WTC11 (cell line): ENCODE data around the gene BEND6. TPM values are rescaled to one million over a fixed set of nuclear protein-coding genes. Genes with fewer than 3 reads are reported as not detected.

Source experiments
- ATAC-seq: fragments of 200-7000 bp; cut with Tn5 transposase; 2 replicates; pipeline ENCODE4 v1.10.0; 2021; ENCODE audit warnings: mild to moderate bottlenecking, moderate library complexity
- CTCF ChIA-PET: fragments of 300-600 bp; sonication (Branson Sonifier 250); formaldehyde crosslinking; loops from one replicate; lab custom pipeline; 2021; ENCODE audit warnings: antibody characterized with exemption; lab: Charles Lee
- POLR2A ChIA-PET: fragments of 350-600 bp; sonication (Branson Sonifier 250); formaldehyde crosslinking; loops from one replicate; lab custom pipeline; 2021; ENCODE audit warnings: antibody characterized with exemption; lab: Charles Lee
- DNase-seq: peaks from one replicate; pipeline ENCODE4 v3.0.0; 2021; ENCODE audit warnings: low spot score
- H3K27ac Mint-ChIP-seq: 2 replicates; pipeline ENCODE4 v1.8.0; 2021; ENCODE audit warnings: mixed read lengths
- H3K27me3 Mint-ChIP-seq: 2 replicates; pipeline ENCODE4 v1.8.0; 2021; ENCODE audit warnings: low read depth, mild to moderate bottlenecking, moderate library complexity, mixed read lengths
- H3K36me3 Mint-ChIP-seq: 2 replicates; pipeline ENCODE4 v1.8.0; 2021; ENCODE audit warnings: mixed read lengths
- H3K4me1 Mint-ChIP-seq: 2 replicates; pipeline ENCODE4 v1.8.0; 2022; ENCODE audit warnings: mixed read lengths
- H3K4me3 Mint-ChIP-seq: 2 replicates; pipeline ENCODE4 v1.8.0; 2021; ENCODE audit warnings: mild to moderate bottlenecking, moderate library complexity, mixed read lengths
- H3K9me3 Mint-ChIP-seq: 2 replicates; pipeline ENCODE4 v1.8.0; 2021; ENCODE audit warnings: mixed read lengths
- ATF1 ChIP-seq: sonication (generic); formaldehyde crosslinking; IDR thresholded peaks from 2 replicates; pipeline ENCODE4 v1.8.1; 2023; ENCODE audit warnings: mild to moderate bottlenecking, moderate library complexity, missing genetic modification reagents
- EMX1 ChIP-seq: fragments of 250-450 bp; sonication (Bioruptor Pico); IDR thresholded peaks from 2 replicates; pipeline ENCODE4 v1.8.0; 2021; ENCODE audit warnings: mild to moderate bottlenecking
- ETV6 ChIP-seq: sonication (generic); formaldehyde crosslinking; IDR thresholded peaks from 2 replicates; pipeline ENCODE4 v1.8.1; 2022; ENCODE audit warnings: mild to moderate bottlenecking, missing genetic modification reagents
- GRHL2 ChIP-seq: fragments of 250-450 bp; sonication (Bioruptor Pico); IDR thresholded peaks from 2 replicates; pipeline ENCODE4 v1.8.0; 2022; ENCODE audit warnings: mild to moderate bottlenecking, moderate library complexity; ENCODE audit not compliant: insufficient replicate concordance, severe bottlenecking
- KAT7 ChIP-seq: sonication (generic); formaldehyde crosslinking; IDR thresholded peaks from 2 replicates; pipeline ENCODE4 v1.8.1; 2023; ENCODE audit warnings: missing genetic modification reagents, mild to moderate bottlenecking, borderline replicate concordance
- NR1H2 ChIP-seq: sonication (generic); formaldehyde crosslinking; IDR thresholded peaks from 2 replicates; pipeline ENCODE4 v1.9.0; 2021; ENCODE audit warnings: mild to moderate bottlenecking, moderate library complexity, missing genetic modification reagents
- NR2C2 ChIP-seq: sonication (generic); formaldehyde crosslinking; IDR thresholded peaks from 2 replicates; pipeline ENCODE4 v1.8.0; 2022; ENCODE audit warnings: mild to moderate bottlenecking, missing genetic modification reagents
- OVOL2 ChIP-seq: fragments of 250-450 bp; sonication (Bioruptor Pico); IDR thresholded peaks from 2 replicates; pipeline ENCODE4 v1.9.0; 2021; ENCODE audit warnings: mild to moderate bottlenecking, borderline replicate concordance
- TEAD1 ChIP-seq: sonication (generic); formaldehyde crosslinking; IDR thresholded peaks from 2 replicates; pipeline ENCODE4 v1.8.0; 2022; ENCODE audit warnings: mild to moderate bottlenecking, missing genetic modification reagents
- ZNF671 ChIP-seq: fragments of 250-450 bp; sonication (Bioruptor Pico); IDR thresholded peaks from 2 replicates; pipeline ENCODE4 v1.8.0; 2021; ENCODE audit warnings: mild to moderate bottlenecking
- total RNA-seq: library from RNA; stranded (reverse); gene quantifications from 3 replicates; pipeline ENCODE4 v1.2.3, GENCODE V29; 2021
- TF ChIP-seq, protein P1 (sequence below): fragments of 250-450 bp; sonication (Bioruptor Pico); IDR thresholded peaks from 2 replicates; pipeline ENCODE4 v1.9.0; 2021; ENCODE audit warnings: mild to moderate bottlenecking, borderline replicate concordance
- TF ChIP-seq, protein P2 (sequence below): sonication (generic); formaldehyde crosslinking; IDR thresholded peaks from 2 replicates; pipeline ENCODE4 v1.8.1; 2022; ENCODE audit warnings: low read depth, mild to moderate bottlenecking, moderate library complexity, missing genetic modification reagents, borderline replicate concordance
- TF ChIP-seq, protein P3 (sequence below): fragments of 250-450 bp; sonication (Bioruptor Pico); IDR thresholded peaks from 2 replicates; pipeline ENCODE4 v2.1.2; 2022; ENCODE audit warnings: mild to moderate bottlenecking, moderate library complexity
- TF ChIP-seq, protein P4 (sequence below): sonication (generic); formaldehyde crosslinking; IDR thresholded peaks from 2 replicates; pipeline ENCODE4 v1.8.0; 2023; ENCODE audit warnings: missing genetic modification reagents, mild to moderate bottlenecking, borderline replicate concordance
- TF ChIP-seq, protein P5 (sequence below): sonication (generic); formaldehyde crosslinking; IDR thresholded peaks from 2 replicates; pipeline ENCODE4 v1.8.1; 2023; ENCODE audit warnings: mild to moderate bottlenecking, moderate library complexity, missing genetic modification reagents
- TF ChIP-seq, protein P6 (sequence below): fragments of 250-450 bp; sonication (Bioruptor Pico); conservative IDR thresholded peaks from 2 replicates; pipeline ENCODE4 v1.9.0; 2021; ENCODE audit warnings: mild to moderate bottlenecking
- TF ChIP-seq, protein P7 (sequence below): sonication (generic); formaldehyde crosslinking; conservative IDR thresholded peaks from 2 replicates; pipeline ENCODE4 v1.8.1; 2022; ENCODE audit warnings: mild to moderate bottlenecking, missing genetic modification reagents

Gene BEND6
- total RNA-seq, 1 experiment from 2014 or later: 1.5 TPM

DNA sequence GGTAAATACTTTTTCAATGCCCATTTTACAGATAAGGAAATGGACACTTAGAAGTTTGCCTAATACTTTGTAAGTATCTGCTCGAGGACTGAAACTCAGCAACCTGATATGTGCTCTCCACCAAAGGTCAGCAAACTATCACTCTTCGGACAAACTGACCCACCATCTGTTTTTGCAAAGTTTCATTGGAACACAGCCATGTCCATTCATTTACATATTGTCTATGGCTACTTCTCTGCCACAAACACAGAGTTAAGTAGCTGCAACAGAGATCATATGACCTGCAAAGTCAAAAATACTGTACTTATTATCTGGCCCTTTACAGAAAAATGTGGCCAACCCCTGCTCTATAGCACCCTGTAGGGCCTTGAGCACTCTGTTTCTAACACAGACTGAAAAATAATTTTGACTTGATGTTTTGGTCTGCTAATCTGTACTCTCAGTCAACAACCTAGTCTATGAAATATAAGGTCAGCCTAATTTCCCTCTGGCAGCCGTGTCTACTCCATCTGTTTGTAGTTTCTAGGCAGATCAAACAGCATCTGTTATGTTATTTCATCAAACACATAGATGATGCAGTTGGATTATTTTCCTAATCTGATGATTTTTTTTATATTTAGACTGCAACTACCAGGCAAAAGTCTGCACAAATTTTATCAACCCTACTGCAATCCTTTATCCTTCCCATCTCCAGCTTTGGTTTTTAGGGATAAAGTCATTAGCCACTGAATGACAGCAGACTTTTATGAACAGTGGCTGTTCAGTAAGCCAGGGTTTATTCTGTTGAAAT, 41.4 kb upstream of the BEND6 start:
- H3K27ac Mint-ChIP-seq: no peak overlapping the region
- ChIA-PET CTCF (interaction anchor here (0.6 to 2.7 kb wide), 4 partner anchors 9 to 22 kb away, joined by 3 to 29 read pairs (median 4); no protein-coding TSS in a partner anchor), POLR2A (no interaction called here)
- H3K36me3 Mint-ChIP-seq: no peaks in the 10 kb centered on the region
- no peak overlapping the region for H3K4me3 Mint-ChIP-seq
- ATAC-seq (no peak), DNase-seq (no peak)
- TF ChIP-seq, protein P1, sequence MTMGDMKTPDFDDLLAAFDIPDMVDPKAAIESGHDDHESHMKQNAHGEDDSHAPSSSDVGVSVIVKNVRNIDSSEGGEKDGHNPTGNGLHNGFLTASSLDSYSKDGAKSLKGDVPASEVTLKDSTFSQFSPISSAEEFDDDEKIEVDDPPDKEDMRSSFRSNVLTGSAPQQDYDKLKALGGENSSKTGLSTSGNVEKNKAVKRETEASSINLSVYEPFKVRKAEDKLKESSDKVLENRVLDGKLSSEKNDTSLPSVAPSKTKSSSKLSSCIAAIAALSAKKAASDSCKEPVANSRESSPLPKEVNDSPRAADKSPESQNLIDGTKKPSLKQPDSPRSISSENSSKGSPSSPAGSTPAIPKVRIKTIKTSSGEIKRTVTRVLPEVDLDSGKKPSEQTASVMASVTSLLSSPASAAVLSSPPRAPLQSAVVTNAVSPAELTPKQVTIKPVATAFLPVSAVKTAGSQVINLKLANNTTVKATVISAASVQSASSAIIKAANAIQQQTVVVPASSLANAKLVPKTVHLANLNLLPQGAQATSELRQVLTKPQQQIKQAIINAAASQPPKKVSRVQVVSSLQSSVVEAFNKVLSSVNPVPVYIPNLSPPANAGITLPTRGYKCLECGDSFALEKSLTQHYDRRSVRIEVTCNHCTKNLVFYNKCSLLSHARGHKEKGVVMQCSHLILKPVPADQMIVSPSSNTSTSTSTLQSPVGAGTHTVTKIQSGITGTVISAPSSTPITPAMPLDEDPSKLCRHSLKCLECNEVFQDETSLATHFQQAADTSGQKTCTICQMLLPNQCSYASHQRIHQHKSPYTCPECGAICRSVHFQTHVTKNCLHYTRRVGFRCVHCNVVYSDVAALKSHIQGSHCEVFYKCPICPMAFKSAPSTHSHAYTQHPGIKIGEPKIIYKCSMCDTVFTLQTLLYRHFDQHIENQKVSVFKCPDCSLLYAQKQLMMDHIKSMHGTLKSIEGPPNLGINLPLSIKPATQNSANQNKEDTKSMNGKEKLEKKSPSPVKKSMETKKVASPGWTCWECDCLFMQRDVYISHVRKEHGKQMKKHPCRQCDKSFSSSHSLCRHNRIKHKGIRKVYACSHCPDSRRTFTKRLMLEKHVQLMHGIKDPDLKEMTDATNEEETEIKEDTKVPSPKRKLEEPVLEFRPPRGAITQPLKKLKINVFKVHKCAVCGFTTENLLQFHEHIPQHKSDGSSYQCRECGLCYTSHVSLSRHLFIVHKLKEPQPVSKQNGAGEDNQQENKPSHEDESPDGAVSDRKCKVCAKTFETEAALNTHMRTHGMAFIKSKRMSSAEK (CRISPR knock-in tag): no peak
- TF ChIP-seq ATF1 (CRISPR knock-in tag) (no peak), NR2C2 (CRISPR knock-in tag) (no peak), ZNF671 (CRISPR knock-in tag) (no peak), GRHL2 (no peak), NR1H2 (CRISPR knock-in tag) (no peak), EMX1 (no peak), ETV6 (CRISPR knock-in tag) (no peak), KAT7 (no peak), OVOL2 (CRISPR knock-in tag) (no peak), TEAD1 (no peak)
- TF ChIP-seq, protein P2, sequence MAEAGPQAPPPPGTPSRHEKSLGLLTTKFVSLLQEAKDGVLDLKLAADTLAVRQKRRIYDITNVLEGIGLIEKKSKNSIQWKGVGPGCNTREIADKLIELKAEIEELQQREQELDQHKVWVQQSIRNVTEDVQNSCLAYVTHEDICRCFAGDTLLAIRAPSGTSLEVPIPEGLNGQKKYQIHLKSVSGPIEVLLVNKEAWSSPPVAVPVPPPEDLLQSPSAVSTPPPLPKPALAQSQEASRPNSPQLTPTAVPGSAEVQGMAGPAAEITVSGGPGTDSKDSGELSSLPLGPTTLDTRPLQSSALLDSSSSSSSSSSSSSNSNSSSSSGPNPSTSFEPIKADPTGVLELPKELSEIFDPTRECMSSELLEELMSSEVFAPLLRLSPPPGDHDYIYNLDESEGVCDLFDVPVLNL: no peak
- TF ChIP-seq, protein P3, sequence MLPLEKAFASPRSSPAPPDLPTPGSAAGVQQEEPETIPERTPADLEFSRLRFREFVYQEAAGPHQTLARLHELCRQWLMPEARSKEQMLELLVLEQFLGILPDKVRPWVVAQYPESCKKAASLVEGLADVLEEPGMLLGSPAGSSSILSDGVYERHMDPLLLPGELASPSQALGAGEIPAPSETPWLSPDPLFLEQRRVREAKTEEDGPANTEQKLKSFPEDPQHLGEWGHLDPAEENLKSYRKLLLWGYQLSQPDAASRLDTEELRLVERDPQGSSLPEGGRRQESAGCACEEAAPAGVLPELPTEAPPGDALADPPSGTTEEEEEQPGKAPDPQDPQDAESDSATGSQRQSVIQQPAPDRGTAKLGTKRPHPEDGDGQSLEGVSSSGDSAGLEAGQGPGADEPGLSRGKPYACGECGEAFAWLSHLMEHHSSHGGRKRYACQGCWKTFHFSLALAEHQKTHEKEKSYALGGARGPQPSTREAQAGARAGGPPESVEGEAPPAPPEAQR (CRISPR knock-in tag): no peak
- TF ChIP-seq, protein P4, sequence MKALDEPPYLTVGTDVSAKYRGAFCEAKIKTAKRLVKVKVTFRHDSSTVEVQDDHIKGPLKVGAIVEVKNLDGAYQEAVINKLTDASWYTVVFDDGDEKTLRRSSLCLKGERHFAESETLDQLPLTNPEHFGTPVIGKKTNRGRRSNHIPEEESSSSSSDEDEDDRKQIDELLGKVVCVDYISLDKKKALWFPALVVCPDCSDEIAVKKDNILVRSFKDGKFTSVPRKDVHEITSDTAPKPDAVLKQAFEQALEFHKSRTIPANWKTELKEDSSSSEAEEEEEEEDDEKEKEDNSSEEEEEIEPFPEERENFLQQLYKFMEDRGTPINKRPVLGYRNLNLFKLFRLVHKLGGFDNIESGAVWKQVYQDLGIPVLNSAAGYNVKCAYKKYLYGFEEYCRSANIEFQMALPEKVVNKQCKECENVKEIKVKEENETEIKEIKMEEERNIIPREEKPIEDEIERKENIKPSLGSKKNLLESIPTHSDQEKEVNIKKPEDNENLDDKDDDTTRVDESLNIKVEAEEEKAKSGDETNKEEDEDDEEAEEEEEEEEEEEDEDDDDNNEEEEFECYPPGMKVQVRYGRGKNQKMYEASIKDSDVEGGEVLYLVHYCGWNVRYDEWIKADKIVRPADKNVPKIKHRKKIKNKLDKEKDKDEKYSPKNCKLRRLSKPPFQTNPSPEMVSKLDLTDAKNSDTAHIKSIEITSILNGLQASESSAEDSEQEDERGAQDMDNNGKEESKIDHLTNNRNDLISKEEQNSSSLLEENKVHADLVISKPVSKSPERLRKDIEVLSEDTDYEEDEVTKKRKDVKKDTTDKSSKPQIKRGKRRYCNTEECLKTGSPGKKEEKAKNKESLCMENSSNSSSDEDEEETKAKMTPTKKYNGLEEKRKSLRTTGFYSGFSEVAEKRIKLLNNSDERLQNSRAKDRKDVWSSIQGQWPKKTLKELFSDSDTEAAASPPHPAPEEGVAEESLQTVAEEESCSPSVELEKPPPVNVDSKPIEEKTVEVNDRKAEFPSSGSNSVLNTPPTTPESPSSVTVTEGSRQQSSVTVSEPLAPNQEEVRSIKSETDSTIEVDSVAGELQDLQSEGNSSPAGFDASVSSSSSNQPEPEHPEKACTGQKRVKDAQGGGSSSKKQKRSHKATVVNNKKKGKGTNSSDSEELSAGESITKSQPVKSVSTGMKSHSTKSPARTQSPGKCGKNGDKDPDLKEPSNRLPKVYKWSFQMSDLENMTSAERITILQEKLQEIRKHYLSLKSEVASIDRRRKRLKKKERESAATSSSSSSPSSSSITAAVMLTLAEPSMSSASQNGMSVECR (CRISPR knock-in tag): no peak
- TF ChIP-seq, protein P5, sequence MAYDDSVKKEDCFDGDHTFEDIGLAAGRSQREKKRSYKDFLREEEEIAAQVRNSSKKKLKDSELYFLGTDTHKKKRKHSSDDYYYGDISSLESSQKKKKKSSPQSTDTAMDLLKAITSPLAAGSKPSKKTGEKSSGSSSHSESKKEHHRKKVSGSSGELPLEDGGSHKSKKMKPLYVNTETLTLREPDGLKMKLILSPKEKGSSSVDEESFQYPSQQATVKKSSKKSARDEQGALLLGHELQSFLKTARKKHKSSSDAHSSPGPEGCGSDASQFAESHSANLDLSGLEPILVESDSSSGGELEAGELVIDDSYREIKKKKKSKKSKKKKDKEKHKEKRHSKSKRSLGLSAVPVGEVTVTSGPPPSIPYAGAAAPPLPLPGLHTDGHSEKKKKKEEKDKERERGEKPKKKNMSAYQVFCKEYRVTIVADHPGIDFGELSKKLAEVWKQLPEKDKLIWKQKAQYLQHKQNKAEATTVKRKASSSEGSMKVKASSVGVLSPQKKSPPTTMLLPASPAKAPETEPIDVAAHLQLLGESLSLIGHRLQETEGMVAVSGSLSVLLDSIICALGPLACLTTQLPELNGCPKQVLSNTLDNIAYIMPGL (CRISPR knock-in tag): no peak
- TF ChIP-seq, protein P6, sequence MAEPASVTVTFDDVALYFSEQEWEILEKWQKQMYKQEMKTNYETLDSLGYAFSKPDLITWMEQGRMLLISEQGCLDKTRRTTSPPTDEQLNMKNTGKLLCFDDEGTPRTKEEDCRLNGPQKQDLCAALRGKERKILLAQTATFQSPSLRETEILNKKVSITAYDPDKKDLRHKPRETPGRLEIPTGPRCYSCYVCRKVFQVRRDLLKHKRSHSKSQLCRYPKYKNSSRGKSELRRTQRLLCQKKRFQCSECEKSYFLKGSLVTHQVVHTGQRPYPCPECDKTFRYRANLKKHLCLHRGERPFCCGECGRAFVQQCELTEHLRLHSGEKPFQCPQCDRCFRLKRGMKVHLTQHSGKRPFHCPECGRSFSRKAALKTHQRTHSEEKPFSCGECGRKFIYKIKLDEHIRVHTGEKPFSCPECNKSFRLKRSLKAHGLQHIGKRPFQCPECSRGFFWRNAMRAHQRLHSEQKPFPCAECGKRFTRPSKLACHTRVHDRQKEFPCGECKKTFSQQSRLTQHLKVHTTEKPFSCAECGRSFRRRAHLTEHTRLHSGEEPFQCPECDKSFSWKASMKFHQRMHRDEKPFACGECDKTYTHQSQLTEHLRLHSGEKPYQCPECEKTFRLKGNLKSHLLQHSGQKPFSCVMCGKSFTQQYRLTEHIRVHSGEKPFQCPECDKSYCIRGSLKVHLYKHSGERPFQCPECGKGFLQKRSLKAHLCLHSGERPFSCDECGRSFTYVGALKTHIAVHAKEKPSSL (CRISPR knock-in tag): no peak
- TF ChIP-seq, protein P7, sequence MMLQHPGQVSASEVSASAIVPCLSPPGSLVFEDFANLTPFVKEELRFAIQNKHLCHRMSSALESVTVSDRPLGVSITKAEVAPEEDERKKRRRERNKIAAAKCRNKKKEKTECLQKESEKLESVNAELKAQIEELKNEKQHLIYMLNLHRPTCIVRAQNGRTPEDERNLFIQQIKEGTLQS (CRISPR knock-in tag): no peak
- no peaks in the 10 kb centered on the region for H3K27me3 Mint-ChIP-seq
- no peaks in the 10 kb centered on the region for H3K9me3 Mint-ChIP-seq
- H3K4me1 Mint-ChIP-seq: peaks cover 24% of the 10 kb centered on the region
